ENCODE measurements around the gene PALLD.

The PALLD gene

GRCh38 chr4:168598191-168598590, 101.3 kb downstream of the PALLD start:
- no peaks in the 10 kb centered on the region for H3K27me3 ChIP-seq (ENCODE audit: insufficient read depth, poor library complexity, severe bottlenecking)
- no peak for TF ChIP-seq CTCF (IDR thresholded peaks at IDR 0.05; ENCODE audit: poor library complexity, severe bottlenecking)
- no peak for ATAC-seq (ENCODE audit: low read depth)

GRCh38 chr4:168600796-168601583, 104.1 kb downstream of the PALLD start:
- H3K36me3 ChIP-seq (ENCODE audit: low read depth) = no peaks in the 10 kb centered on the region
- DNase-seq (ENCODE audit: low spot score) (no peak), ATAC-seq (ENCODE audit: low read depth) (peak; percentile 75)
- H3K4me1 ChIP-seq (ENCODE audit: insufficient read depth, poor library complexity, severe bottlenecking) = peaks cover 52% of the 10 kb centered on the region
- no peaks in the 10 kb centered on the region for H3K9me3 ChIP-seq (ENCODE audit: severe bottlenecking)
- TF ChIP-seq CTCF (IDR thresholded peaks at IDR 0.05; ENCODE audit: poor library complexity, severe bottlenecking) = no peak
- no peaks in the 10 kb centered on the region for H3K27me3 ChIP-seq (ENCODE audit: insufficient read depth, poor library complexity, severe bottlenecking)
- no peak overlapping the region for H3K4me3 ChIP-seq (ENCODE audit: severe bottlenecking)
- peak overlapping the region; percentile 94 for H3K27ac ChIP-seq (ENCODE audit: poor library complexity, severe bottlenecking)

More at GRCh38 chr4:168598191-168598590, 101.3 kb downstream of the PALLD start:
- H3K4me3 ChIP-seq (ENCODE audit: severe bottlenecking) = no peak overlapping the region
- no peak overlapping the region for H3K27ac ChIP-seq (ENCODE audit: poor library complexity, severe bottlenecking)
- H3K9me3 ChIP-seq (ENCODE audit: severe bottlenecking) = no peaks in the 10 kb centered on the region
- H3K4me1 ChIP-seq (ENCODE audit: insufficient read depth, poor library complexity, severe bottlenecking) = peaks cover 36% of the 10 kb centered on the region
- H3K36me3 ChIP-seq (ENCODE audit: low read depth) = no peaks in the 10 kb centered on the region
- DNase-seq (ENCODE audit: low spot score) = no peak

DNA sequence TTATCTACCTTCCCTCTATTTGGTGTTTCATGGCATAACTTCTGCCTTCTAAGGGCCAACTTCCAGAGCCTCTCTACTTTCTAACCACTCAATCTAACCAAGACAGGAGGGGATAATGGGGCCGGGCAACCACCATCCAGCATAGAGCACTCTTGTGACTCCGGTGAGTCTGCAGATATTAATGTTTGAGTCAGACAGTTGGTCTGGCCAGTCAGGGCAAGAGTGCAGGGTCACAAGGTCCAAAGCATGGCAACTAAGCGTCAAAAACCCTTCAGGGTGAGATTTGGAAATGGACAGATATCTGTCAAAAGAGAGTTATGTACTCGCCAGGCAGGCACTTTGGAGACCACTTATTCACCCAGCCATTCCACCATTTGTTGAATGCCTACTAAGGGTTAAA, 105.0 kb downstream of the PALLD start:
- ATAC-seq (ENCODE audit: low read depth) (no peak), DNase-seq (ENCODE audit: low spot score) (no peak)
- Histone ChIP-seq H3K9me3 (ENCODE audit: severe bottlenecking) (no peaks in the 10 kb centered on the region), H3K27ac (ENCODE audit: poor library complexity, severe bottlenecking) (peak overlapping the region; percentile 94), H3K4me3 (ENCODE audit: severe bottlenecking) (no peak overlapping the region), H3K4me1 (ENCODE audit: insufficient read depth, poor library complexity, severe bottlenecking) (peaks cover 52% of the 10 kb centered on the region), H3K27me3 (ENCODE audit: insufficient read depth, poor library complexity, severe bottlenecking) (no peaks in the 10 kb centered on the region), H3K36me3 (ENCODE audit: low read depth) (no peaks in the 10 kb centered on the region)
- no peak for TF ChIP-seq CTCF (IDR thresholded peaks at IDR 0.05; ENCODE audit: poor library complexity, severe bottlenecking)

DNA sequence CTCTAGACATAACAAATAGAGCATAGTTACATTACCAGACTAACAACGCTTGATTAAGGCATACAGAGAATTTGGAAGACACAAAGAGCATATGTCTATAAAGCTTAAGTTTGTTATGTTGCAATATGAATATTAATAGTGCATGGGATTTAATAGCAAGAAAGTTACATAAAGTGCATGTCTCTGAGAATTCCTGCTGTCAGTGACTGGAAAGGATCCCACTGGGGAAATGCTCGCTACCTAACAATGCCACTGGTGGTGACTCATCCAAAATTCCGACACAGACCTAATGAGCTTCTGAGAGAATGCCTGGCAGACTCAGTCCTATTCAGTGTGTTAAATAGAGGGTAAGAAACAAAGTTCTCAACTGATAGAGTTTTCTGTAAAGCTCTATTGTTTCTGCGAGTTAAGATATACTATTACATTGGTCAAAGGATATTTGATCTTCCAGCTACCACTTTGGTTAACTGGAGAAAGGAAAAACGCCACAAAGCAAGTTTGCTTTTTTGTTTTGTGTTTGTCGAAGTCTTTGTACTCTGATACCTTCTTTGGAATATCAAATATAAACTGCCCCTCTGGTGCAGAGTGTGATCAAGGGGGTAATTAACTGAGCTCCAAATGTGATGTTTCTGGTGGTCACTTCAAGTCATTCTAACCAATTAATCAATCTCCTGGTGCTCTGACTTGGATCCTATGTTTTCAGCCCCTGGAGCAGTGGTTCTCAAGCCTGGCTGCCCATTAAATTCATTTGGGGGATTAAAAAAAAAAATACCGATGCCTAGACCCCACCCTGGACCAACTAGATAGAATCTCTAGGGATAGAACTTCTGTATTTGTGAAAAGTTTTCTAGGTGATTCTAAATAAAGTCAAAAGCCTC, 107.9 kb downstream of the PALLD start:
- no peak for TF ChIP-seq CTCF (IDR thresholded peaks at IDR 0.05; ENCODE audit: poor library complexity, severe bottlenecking)
- ATAC-seq (ENCODE audit: low read depth) = peak; percentile 81
- Histone ChIP-seq H3K27ac (ENCODE audit: poor library complexity, severe bottlenecking) (peak overlapping the region; percentile 94), H3K36me3 (ENCODE audit: low read depth) (no peaks in the 10 kb centered on the region), H3K9me3 (ENCODE audit: severe bottlenecking) (no peaks in the 10 kb centered on the region), H3K4me1 (ENCODE audit: insufficient read depth, poor library complexity, severe bottlenecking) (peaks cover 56% of the 10 kb centered on the region), H3K27me3 (ENCODE audit: insufficient read depth, poor library complexity, severe bottlenecking) (no peaks in the 10 kb centered on the region), H3K4me3 (ENCODE audit: severe bottlenecking) (no peak overlapping the region)
- no peak for DNase-seq (ENCODE audit: low spot score)

Measured in RWPE2 (cell line).